K562 (cell line): Measurements from ENCODE around the gene CEP126. TPM values are rescaled to one million over a fixed set of nuclear protein-coding genes. Genes with fewer than 3 reads are reported as not detected.

ENCODE experiments used
- ATAC-seq: fragments of 200-7000 bp; cut with Tn5 transposase; 3 replicates; pipeline ENCODE4 v1.9.1; 2020; ENCODE audit warnings: moderate library complexity
- BruUV-seq: library from RNA; stranded (reverse); fragments of 400-500 nt; replicated peaks from 2 replicates; lab custom pipeline; 2021; lab: Mats Ljungman, UMichigan
- CTCF ChIA-PET: fragments of 300-600 bp; formaldehyde crosslinking; extraction: SDS; loops from one replicate; lab custom pipeline; 2021; ENCODE audit warnings: low intra/inter-chr PET ratio; lab: Yijun Ruan, JAX
- POLR2A ChIA-PET: fragments of 300-600, 350-650 bp; sonication (Branson Sonifier 250); formaldehyde crosslinking; extraction: SDS; loops from one replicate; lab custom pipeline; 2021; ENCODE audit warnings: antibody characterized with exemption, inconsistent platforms; lab: Yijun Ruan, JAX
- DNase-seq, 4 experiments: peaks; one replicate each; pipeline versions ENCODE4 v3.0.0 to v3.0.0-alpha.2; 2011 to 2018; ENCODE audit warnings: low spot score in 3 of 4, mixed read lengths in 3 of 4; ENCODE audit errors: extremely low read depth in 1 of 4
- FAIRE-seq: peaks from 2 replicates; lab custom pipeline; 2011; peaks lifted over from hg19 to GRCh38; lab: Jason Lieb, UNC
- H2AFZ ChIP-seq: 2 replicates; pipeline ENCODE4 v1.6.0; 2011; ENCODE audit warnings: low read depth, low read length, control low read depth, inconsistent platforms
- H3K27ac ChIP-seq: fragments of 200-600 bp; 3 replicates; pipeline ENCODE4 v1.8.0; 2011; ENCODE audit warnings: low read depth, mild to moderate bottlenecking, control low read depth, inconsistent platforms, low read length, moderate library complexity, mixed read lengths; ENCODE audit errors: extremely low read depth
- H3K27me3 ChIP-seq, 2 experiments: fragments of 300-600 bp in 1 of 2; 2 replicates in 1 of 2; 3 replicates in 1 of 2; pipeline versions ENCODE4 v1.6.0 to v1.8.0; 2011; ENCODE audit warnings: inconsistent platforms in 2 of 2, low read length in 2 of 2, mild to moderate bottlenecking in 1 of 2, mixed read lengths in 1 of 2, moderate library complexity in 1 of 2; ENCODE audit not compliant: control insufficient read depth in 2 of 2, insufficient read depth in 2 of 2
- H3K36me3 ChIP-seq: fragments of 300-600 bp; 3 replicates; pipeline ENCODE4 v1.8.0; 2011; ENCODE audit warnings: mild to moderate bottlenecking, low read length, inconsistent platforms; ENCODE audit not compliant: control insufficient read depth, insufficient read depth
- H3K4me1 ChIP-seq, 2 experiments: fragments of 200-600 bp in 1 of 2; replicated peaks in 1 of 2; 2 replicates in 1 of 2; 3 replicates in 1 of 2; pipeline versions ENCODE4 v1.5.1 to v1.8.0; 2011; ENCODE audit warnings: inconsistent platforms in 2 of 2, low read length in 2 of 2, mild to moderate bottlenecking in 1 of 2, mixed read lengths in 1 of 2, moderate library complexity in 1 of 2; ENCODE audit not compliant: control insufficient read depth in 2 of 2, insufficient read depth in 2 of 2
- H3K4me2 ChIP-seq: 2 replicates; pipeline ENCODE4 v1.6.1; 2011; ENCODE audit warnings: low read length, control low read depth, inconsistent platforms, mixed read lengths; ENCODE audit not compliant: insufficient read depth
- H3K4me3 ChIP-seq: fragments of 200-600 bp; sonication (generic), shearing (Covaris generic); 2 replicates; pipeline ENCODE4 v1.5.1; 2016; ENCODE audit warnings: control low read depth, inconsistent platforms
- H3K79me2 ChIP-seq: fragments of 200-600 bp; 3 replicates; pipeline ENCODE4 v1.8.0; 2011; ENCODE audit warnings: low read length, inconsistent platforms; ENCODE audit not compliant: control insufficient read depth, insufficient read depth
- H3K9ac ChIP-seq, 2 experiments: 2 replicates each; pipeline versions ENCODE4 v1.6.0 to v1.6.1; 2011; ENCODE audit warnings: low read depth in 2 of 2, low read length in 2 of 2, control low read depth in 1 of 2, inconsistent platforms in 1 of 2, mild to moderate bottlenecking in 1 of 2, mixed read lengths in 1 of 2; ENCODE audit not compliant: insufficient read depth in 1 of 2
- H3K9me1 ChIP-seq: one replicate; pipeline ENCODE4 v1.6.0; 2011; ENCODE audit warnings: inconsistent platforms, mild to moderate bottlenecking, low read length, moderate library complexity; ENCODE audit not compliant: control insufficient read depth, insufficient read depth
- H3K9me3 ChIP-seq: replicated peaks from 2 replicates; pipeline ENCODE4 v1.5.1; 2011; ENCODE audit warnings: low read depth, low read length, inconsistent platforms; ENCODE audit not compliant: control insufficient read depth, insufficient read depth
- H4K20me1 ChIP-seq: replicated peaks from 2 replicates; pipeline ENCODE4 v1.6.1; 2011; ENCODE audit warnings: low read length, inconsistent platforms, mixed read lengths; ENCODE audit not compliant: control insufficient read depth, insufficient read depth
- EP400 ChIP-seq: fragments of 450-650 bp; IDR thresholded peaks from 2 replicates; pipeline ENCODE4 v1.6.1; 2017; ENCODE audit warnings: antibody characterized with exemption, mild to moderate bottlenecking, moderate library complexity
- L3MBTL2 ChIP-seq: fragments of 450-650 bp; IDR thresholded peaks from 2 replicates; pipeline ENCODE4 v1.6.1; 2016; ENCODE audit warnings: mild to moderate bottlenecking, moderate library complexity
- MEF2A ChIP-seq: IDR thresholded peaks from 2 replicates; pipeline ENCODE4 v1.6.1; 2011; ENCODE audit warnings: low read depth, mild to moderate bottlenecking, low read length, moderate library complexity; ENCODE audit not compliant: control insufficient read depth
- NFIX ChIP-seq: fragments of 250-450 bp; sonication (Bioruptor Pico); IDR thresholded peaks from 2 replicates; pipeline ENCODE4 v1.4.0; 2020; ENCODE audit warnings: low read depth, mild to moderate bottlenecking, moderate library complexity
- RFX5 ChIP-seq: IDR thresholded peaks from 2 replicates; pipeline ENCODE4 v1.6.1; 2011; ENCODE audit warnings: low read depth, mild to moderate bottlenecking, improper control_type of control experiment, low read length
- ZBED1 ChIP-seq: IDR thresholded peaks from 2 replicates; pipeline ENCODE4 v1.6.1; 2014
- ZNF12 ChIP-seq: sonication (generic); formaldehyde crosslinking; IDR thresholded peaks from 2 replicates; pipeline ENCODE4 v1.4.0; 2020; ENCODE audit warnings: mild to moderate bottlenecking, missing genetic modification reagents
- ZNF146 ChIP-seq: IDR thresholded peaks from one replicate; pipeline ENCODE4 v1.6.1; 2018; ENCODE audit warnings: missing compliant biosample characterization; ENCODE audit not compliant: unreplicated experiment
- WGBS: fragments of 100-300 bp; shearing (Covaris generic); methylation state at CpG from one replicate; pipeline ENCODE4 v1.1.6; 2016; ENCODE audit warnings: low coverage, mixed read lengths; ENCODE audit not compliant: insufficient coverage; ENCODE audit errors: missing lambda C conversion rate; 5-methylcytosine and 5-hydroxymethylcytosine counted together
- in situ Hi-C: fragments of 300-500 bp; cut with MboI; formaldehyde crosslinking; loops from 4 replicates; pipeline ENCODE4 v1.15.0; 2018; ENCODE audit warnings: inconsistent platforms, mixed read lengths
- intact Hi-C: fragments of 100-400 bp; cut with micrococcal nuclease; formaldehyde crosslinking; loops from 2 replicates; pipeline ENCODE4 v1.14.2; 2022
- polyA plus RNA-seq, 8 experiments: library from polyadenylated mRNA; depleted of rRNA in 4 of 8; stranded (reverse) in 5 of 8; unstranded in 3 of 8; fragments of >200 nt; fragmentation: Nextera tagmentation in 2 of 8; fragmentation: Illumina TruSeq in 1 of 8; extraction: Ambion mirVana in 2 of 8; extraction: Trizol in 1 of 8; gene quantifications; 2 replicates each; pipeline versions ENCODE4 v1.2.1 to v1.2.3, GENCODE V29; 2011 to 2014; ENCODE audit warnings: inconsistent platforms in 1 of 8, missing spikeins in 1 of 8
- total RNA-seq, 7 experiments: library from RNA; depleted of rRNA in 6 of 7; stranded (reverse); fragments of >200 nt in 6 of 7; fragmentation: Illumina TruSeq in 2 of 7; extraction: Trizol in 2 of 7; gene quantifications; 2 replicates each; pipeline versions ENCODE4 v1.2.1 to v1.2.3, GENCODE V29; 2011 to 2021; ENCODE audit warnings: low replicate concordance in 1 of 7
- TF ChIP-seq, protein P1 (sequence below): fragments of 450-650 bp; formaldehyde crosslinking; IDR thresholded peaks from 2 replicates; pipeline ENCODE4 v1.4.0; 2020; ENCODE audit warnings: mild to moderate bottlenecking, moderate library complexity

The CEP126 gene
- total and polyA plus RNA-seq, 9 of the 15 experiments (the other 6 are each of a cell fraction or from before 2014, with no cell fraction given) = 0.01 to 0.11 (median 0.07) TPM; not detected in 3

DNA sequence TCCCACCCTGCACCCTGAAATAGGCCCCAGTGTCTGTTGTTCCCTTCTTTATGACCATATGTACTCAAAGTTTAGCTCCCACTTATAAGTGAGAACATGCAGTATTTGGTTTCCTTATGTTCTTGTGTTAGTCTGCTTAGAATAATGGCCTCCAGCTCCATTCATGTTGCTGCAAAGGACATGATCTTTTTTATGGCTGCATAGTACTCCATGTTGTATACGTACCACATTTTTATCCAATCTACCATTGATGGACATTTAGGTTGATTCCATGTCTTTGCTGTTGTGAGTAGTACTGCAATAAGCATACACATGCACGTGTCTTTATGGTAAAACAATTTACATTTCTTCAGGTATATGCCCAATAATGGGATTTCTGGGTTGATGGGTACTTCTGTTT is 60.9 kb downstream of the CEP126 start:
- in situ Hi-C loops = no loop called here
- H3K9me3 ChIP-seq = no peaks in the 10 kb centered on the region
- FAIRE-seq (no peak), DNase-seq (no peak), ATAC-seq (no peak)
- ChIA-PET CTCF (no interaction called here), POLR2A (no interaction called here)
- WGBS = 0% methylated on average over 2 of the region's 2 CpGs
- no peaks in the 10 kb centered on the region for H3K9me1 ChIP-seq
- H3K4me3 ChIP-seq = no peak overlapping the region
- H4K20me1 ChIP-seq = no peaks in the 10 kb centered on the region
- TF ChIP-seq RFX5 (no peak), ZNF146 (CRISPR knock-in tag) (peak; percentile 32)
- no peaks in the 10 kb centered on the region for H3K79me2 ChIP-seq
- H3K27ac ChIP-seq = no peak overlapping the region
- H3K27me3 ChIP-seq = no peaks in the 10 kb centered on the region
- H3K4me2 ChIP-seq = no peak overlapping the region
- H3K4me1 ChIP-seq = no peaks in the 10 kb centered on the region
- intact Hi-C loops = no loop called here
- no TSS peak for BruUV-seq
- no peak overlapping the region for H2AFZ ChIP-seq
- no peak overlapping the region for H3K9ac ChIP-seq
- H3K36me3 ChIP-seq = no peaks in the 10 kb centered on the region

DNA sequence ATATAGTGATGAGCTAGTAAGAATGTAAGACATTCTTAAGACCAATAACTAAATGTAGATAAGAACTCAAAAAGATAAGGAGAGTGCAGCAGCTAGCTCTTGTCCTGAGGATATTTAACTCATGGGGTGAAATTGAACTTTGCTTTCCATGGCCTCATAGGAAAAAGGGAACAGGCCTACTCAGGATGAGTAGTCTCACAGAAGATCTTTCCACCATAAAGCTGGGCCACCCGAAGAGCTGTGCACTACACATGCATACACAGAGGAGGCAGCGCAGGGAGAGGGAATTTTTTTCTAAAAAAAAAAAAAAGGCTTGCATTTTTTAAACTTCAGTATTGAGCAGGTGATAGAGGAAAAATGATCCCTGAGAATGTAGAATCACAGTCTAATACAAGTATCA is 72.6 kb downstream of the CEP126 start:
- Histone ChIP-seq H3K9ac (no peak overlapping the region), H3K27ac (no peak overlapping the region), H3K79me2 (no peaks in the 10 kb centered on the region), H3K36me3 (no peaks in the 10 kb centered on the region), H3K27me3 (no peaks in the 10 kb centered on the region), H3K9me1 (no peaks in the 10 kb centered on the region), H3K4me2 (no peak overlapping the region), H3K9me3 (no peaks in the 10 kb centered on the region; the same call in 1 of the 2 replicates), H2AFZ (no peak overlapping the region), H3K4me3 (no peak overlapping the region), H3K4me1 (no peaks in the 10 kb centered on the region), H4K20me1 (no peaks in the 10 kb centered on the region)
- in situ Hi-C loops (no loop called here), intact Hi-C loops (no loop called here)
- FAIRE-seq (no peak), DNase-seq (no peak), ATAC-seq (no peak)
- CTCF ChIA-PET = no interaction called here
- WGBS = 0% methylated on average over 2 of the region's 2 CpGs
- no TSS peak for BruUV-seq
- POLR2A ChIA-PET = no interaction called here
- TF ChIP-seq MEF2A = no peak
- TF ChIP-seq, protein P1, sequence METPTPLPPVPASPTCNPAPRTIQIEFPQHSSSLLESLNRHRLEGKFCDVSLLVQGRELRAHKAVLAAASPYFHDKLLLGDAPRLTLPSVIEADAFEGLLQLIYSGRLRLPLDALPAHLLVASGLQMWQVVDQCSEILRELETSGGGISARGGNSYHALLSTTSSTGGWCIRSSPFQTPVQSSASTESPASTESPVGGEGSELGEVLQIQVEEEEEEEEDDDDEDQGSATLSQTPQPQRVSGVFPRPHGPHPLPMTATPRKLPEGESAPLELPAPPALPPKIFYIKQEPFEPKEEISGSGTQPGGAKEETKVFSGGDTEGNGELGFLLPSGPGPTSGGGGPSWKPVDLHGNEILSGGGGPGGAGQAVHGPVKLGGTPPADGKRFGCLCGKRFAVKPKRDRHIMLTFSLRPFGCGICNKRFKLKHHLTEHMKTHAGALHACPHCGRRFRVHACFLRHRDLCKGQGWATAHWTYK (CRISPR knock-in tag) = no peak
- no peak for TF ChIP-seq NFIX
- no peak for TF ChIP-seq L3MBTL2
- TF ChIP-seq ZNF12 (CRISPR knock-in tag) = no peak
- no peak for TF ChIP-seq ZBED1
- no peak for TF ChIP-seq EP400
